Gastrocnemius medialis (tissue), 4 donors: ENCODE results near the gene CASS4.

Experiments
- POLR2A ChIP-seq, 2 donors: fragments of 450-650 bp; IDR thresholded peaks; one replicate each; pipeline ENCODE4 v1.6.1; 2017; ENCODE audit warnings: antibody characterized with exemption in 2 of 2, mild to moderate bottlenecking in 2 of 2, moderate library complexity in 2 of 2
- TF ChIP-seq, protein P1 (sequence below), 5 experiments: fragments of 450-650 bp in 3 of 5; fragments of 200-600 bp in 2 of 5; sonication (generic) in 2 of 5; IDR thresholded peaks in 4 of 5; conservative IDR thresholded peaks in 1 of 5; 1 replicate in 4 of 5; 2 replicates in 1 of 5; pipeline ENCODE4 v1.5.1; 2016 to 2019; ENCODE audit warnings: antibody characterized with exemption in 5 of 5, mild to moderate bottlenecking in 3 of 5, moderate library complexity in 3 of 5

DNA sequence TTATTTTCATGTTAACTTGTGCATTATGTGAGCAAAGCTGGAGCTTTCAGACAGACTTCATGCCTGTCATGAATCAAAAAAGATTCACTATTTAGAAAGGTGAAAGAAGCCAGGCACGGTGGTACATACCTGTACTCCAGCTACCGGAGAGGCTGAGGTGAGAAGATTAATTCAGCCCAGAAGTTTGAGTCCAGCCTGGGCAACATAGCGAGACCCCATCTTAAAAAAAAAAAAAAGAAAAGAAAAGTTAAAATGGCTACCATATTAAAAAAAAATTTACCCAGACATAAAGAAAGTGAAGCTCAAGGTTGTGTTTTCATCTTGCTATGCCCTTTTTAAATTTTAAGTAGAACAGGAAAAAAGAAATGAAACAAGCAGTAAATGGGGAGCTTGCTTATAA lies 889 bp downstream of the CASS4 start:
- TF ChIP-seq, protein P1, sequence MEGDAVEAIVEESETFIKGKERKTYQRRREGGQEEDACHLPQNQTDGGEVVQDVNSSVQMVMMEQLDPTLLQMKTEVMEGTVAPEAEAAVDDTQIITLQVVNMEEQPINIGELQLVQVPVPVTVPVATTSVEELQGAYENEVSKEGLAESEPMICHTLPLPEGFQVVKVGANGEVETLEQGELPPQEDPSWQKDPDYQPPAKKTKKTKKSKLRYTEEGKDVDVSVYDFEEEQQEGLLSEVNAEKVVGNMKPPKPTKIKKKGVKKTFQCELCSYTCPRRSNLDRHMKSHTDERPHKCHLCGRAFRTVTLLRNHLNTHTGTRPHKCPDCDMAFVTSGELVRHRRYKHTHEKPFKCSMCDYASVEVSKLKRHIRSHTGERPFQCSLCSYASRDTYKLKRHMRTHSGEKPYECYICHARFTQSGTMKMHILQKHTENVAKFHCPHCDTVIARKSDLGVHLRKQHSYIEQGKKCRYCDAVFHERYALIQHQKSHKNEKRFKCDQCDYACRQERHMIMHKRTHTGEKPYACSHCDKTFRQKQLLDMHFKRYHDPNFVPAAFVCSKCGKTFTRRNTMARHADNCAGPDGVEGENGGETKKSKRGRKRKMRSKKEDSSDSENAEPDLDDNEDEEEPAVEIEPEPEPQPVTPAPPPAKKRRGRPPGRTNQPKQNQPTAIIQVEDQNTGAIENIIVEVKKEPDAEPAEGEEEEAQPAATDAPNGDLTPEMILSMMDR (IDR thresholded peaks at IDR 0.05 in 4 of 5, conservative IDR thresholded peaks at IDR 0.05 in 1 of 5), result no peak
- no peak for TF ChIP-seq POLR2A (IDR thresholded peaks at IDR 0.05)
